Vagina (tissue), 2 donors: ENCODE measurements around the gene ADAMTSL3. TPM values are rescaled to one million over a fixed set of nuclear protein-coding genes. Genes with fewer than 3 reads are reported as not detected.

Source experiments
- DNase-seq, 2 donors: peaks; one replicate each; pipeline ENCODE4 v3.0.0-alpha.2; 2017; ENCODE audit errors: extremely low spot score in 2 of 2
- H3K27ac ChIP-seq: fragments of 200-600 bp; sonication (generic); one replicate; pipeline ENCODE4 v1.5.1; 2019
- H3K27me3 ChIP-seq: fragments of 200-600 bp; sonication (generic); one replicate; pipeline ENCODE4 v1.5.1; 2019
- H3K36me3 ChIP-seq, 2 donors: fragments of 200-600 bp; sonication (generic); one replicate each; pipeline ENCODE4 v1.5.1; 2017 to 2019
- H3K4me1 ChIP-seq: fragments of 200-600 bp; sonication (generic); one replicate; pipeline ENCODE4 v1.5.1; 2019
- H3K4me3 ChIP-seq, 2 donors: fragments of 200-600 bp; sonication (generic); 1 replicate in 1 of 2; 2 replicates in 1 of 2; pipeline ENCODE4 v1.5.1; 2016 to 2019
- H3K9me3 ChIP-seq: fragments of 200-600 bp; sonication (generic); one replicate; pipeline ENCODE4 v1.5.1; 2019
- CTCF ChIP-seq, 3 experiments: fragments of 450-650 bp in 2 of 3; fragments of 200-600 bp in 1 of 3; sonication (generic) in 1 of 3; IDR thresholded peaks; one replicate each; pipeline ENCODE4 v1.5.1; 2017 to 2019; ENCODE audit warnings: antibody characterized with exemption in 3 of 3, mild to moderate bottlenecking in 2 of 3, moderate library complexity in 2 of 3
- POLR2A ChIP-seq, 2 donors: fragments of 450-650 bp; IDR thresholded peaks; one replicate each; pipeline ENCODE4 v1.6.1; 2017; ENCODE audit warnings: antibody characterized with exemption in 2 of 2, mild to moderate bottlenecking in 2 of 2, moderate library complexity in 2 of 2
- POLR2AphosphoS5 ChIP-seq, 2 donors: sonication (generic); formaldehyde crosslinking; IDR thresholded peaks; one replicate each; pipeline ENCODE4 v1.9.0; 2017; ENCODE audit warnings: antibody characterized with exemption in 2 of 2, mild to moderate bottlenecking in 2 of 2, low read depth in 1 of 2; ENCODE audit not compliant: insufficient read depth in 1 of 2
- intact Hi-C: fragments of 100-400 bp; cut with DNase I; formaldehyde crosslinking; loops from one replicate; pipeline ENCODE4 v1.15.1; 2023
- total RNA-seq: library from RNA; depleted of rRNA; stranded (reverse); fragments of >200 nt; gene quantifications from one replicate; pipeline ENCODE4 v1.2.3, GENCODE V29; 2016

ADAMTSL3 gene
- total RNA-seq, 1 donor from 2014 or later = 4.2 TPM

GRCh38 chr15:83991163-83991562 lies 337.2 kb downstream of the ADAMTSL3 start:
- no peaks in the 10 kb centered on the region for H3K4me1 ChIP-seq
- intact Hi-C loops = no loop called here
- DNase-seq = no peak
- no peak overlapping the region for H3K27ac ChIP-seq
- no peaks in the 10 kb centered on the region for H3K27me3 ChIP-seq
- no peak overlapping the region for H3K4me3 ChIP-seq
- TF ChIP-seq POLR2AphosphoS5 (IDR thresholded peaks at IDR 0.05; ENCODE audit: insufficient read depth in 1 of 2, low read depth in 1 of 2) (no peak), CTCF (IDR thresholded peaks at IDR 0.05) (no peak), POLR2A (IDR thresholded peaks at IDR 0.05) (no peak)
- H3K36me3 ChIP-seq = no peaks in the 10 kb centered on the region
- no peaks in the 10 kb centered on the region for H3K9me3 ChIP-seq

GRCh38 chr15:83992324-83993031 lies 338.6 kb downstream of the ADAMTSL3 start:
- H3K27me3 ChIP-seq = no peaks in the 10 kb centered on the region
- no peaks in the 10 kb centered on the region for H3K4me1 ChIP-seq
- no peak overlapping the region for H3K27ac ChIP-seq
- intact Hi-C loops = no loop called here
- no peak for DNase-seq
- TF ChIP-seq CTCF (IDR thresholded peaks at IDR 0.05) = no peak
- no peak for TF ChIP-seq POLR2A (IDR thresholded peaks at IDR 0.05)
- no peak overlapping the region for H3K4me3 ChIP-seq
- no peaks in the 10 kb centered on the region for H3K36me3 ChIP-seq
- H3K9me3 ChIP-seq = no peaks in the 10 kb centered on the region

GRCh38 chr15:83993591-83993990 lies 339.7 kb downstream of the ADAMTSL3 start:
- no peak for TF ChIP-seq POLR2AphosphoS5 (IDR thresholded peaks at IDR 0.05; ENCODE audit: insufficient read depth in 1 of 2, low read depth in 1 of 2)
- no peak for TF ChIP-seq POLR2A (IDR thresholded peaks at IDR 0.05)
- TF ChIP-seq CTCF (IDR thresholded peaks at IDR 0.05) = no peak
- no peaks in the 10 kb centered on the region for H3K27me3 ChIP-seq
- intact Hi-C loops = no loop called here
- H3K4me1 ChIP-seq = no peaks in the 10 kb centered on the region
- no peaks in the 10 kb centered on the region for H3K36me3 ChIP-seq
- H3K4me3 ChIP-seq = no peak overlapping the region
- no peak for DNase-seq
- no peak overlapping the region for H3K27ac ChIP-seq
- no peaks in the 10 kb centered on the region for H3K9me3 ChIP-seq

- Histone ChIP-seq H3K27me3 (no peaks in the 10 kb centered on the region), H3K9me3 (no peaks in the 10 kb centered on the region), H3K27ac (no peak overlapping the region), H3K4me3 (no peak overlapping the region), H3K4me1 (no peaks in the 10 kb centered on the region), H3K36me3 (no peaks in the 10 kb centered on the region)
- TF ChIP-seq POLR2AphosphoS5 (IDR thresholded peaks at IDR 0.05; ENCODE audit: insufficient read depth in 1 of 2, low read depth in 1 of 2) (no peak), CTCF (IDR thresholded peaks at IDR 0.05) (no peak), POLR2A (IDR thresholded peaks at IDR 0.05) (no peak)
- no peak for DNase-seq
- intact Hi-C loops = no loop called here
These were observed 344.6 kb downstream of the ADAMTSL3 start for GRCh38 chr15:83998486-83998885.

- H3K4me1 ChIP-seq = no peaks in the 10 kb centered on the region
- H3K4me3 ChIP-seq = no peak overlapping the region
- no peak for TF ChIP-seq CTCF (IDR thresholded peaks at IDR 0.05)
- no peak for TF ChIP-seq POLR2A (IDR thresholded peaks at IDR 0.05)
- no peak for TF ChIP-seq POLR2AphosphoS5 (IDR thresholded peaks at IDR 0.05; ENCODE audit: insufficient read depth in 1 of 2, low read depth in 1 of 2)
- no peaks in the 10 kb centered on the region for H3K27me3 ChIP-seq
- no peak overlapping the region for H3K27ac ChIP-seq
- no peaks in the 10 kb centered on the region for H3K9me3 ChIP-seq
- no peak for DNase-seq
- no peaks in the 10 kb centered on the region for H3K36me3 ChIP-seq
- intact Hi-C loops = no loop called here
These were observed 345.6 kb downstream of the ADAMTSL3 start for GRCh38 chr15:83999396-84000135.
